HG02970 (cell line): ENCODE results near the gene HLA-DPA1.

Source experiments
- ATAC-seq: cut with Tn5 transposase; IDR thresholded peaks from one replicate; pipeline ENCODE4 v1.9.1; 2021; ENCODE audit warnings: mild to moderate bottlenecking, moderate library complexity, moderate number of reproducible peaks; ENCODE audit not compliant: unreplicated experiment, low FRiP score

HLA-DPA1 gene

GRCh38 chr6:33091957-33092356 lies 18.5 kb upstream of the HLA-DPA1 start:
- ATAC-seq: no peak

GRCh38 chr6:33088931-33089620 lies 15.6 kb upstream of the HLA-DPA1 start:
- no peak for ATAC-seq

GRCh38 chr6:33088258-33088930 lies 14.9 kb upstream of the HLA-DPA1 start:
- no peak for ATAC-seq

- ATAC-seq: no peak
Observed at GRCh38 chr6:33085627-33086026, 12.2 kb upstream of the HLA-DPA1 start.

GRCh38 chr6:33082702-33083101 lies 9.3 kb upstream of the HLA-DPA1 start:
- ATAC-seq: no peak

GRCh38 chr6:33081098-33081824 lies 7.8 kb upstream of the HLA-DPA1 start:
- ATAC-seq: no peak

GRCh38 chr6:33080127-33081089 lies 7.0 kb upstream of the HLA-DPA1 start:
- ATAC-seq: no peak

GRCh38 chr6:33079580-33079979 lies 6.1 kb upstream of the HLA-DPA1 start:
- no peak for ATAC-seq

GRCh38 chr6:33078919-33079521 lies 5.6 kb upstream of the HLA-DPA1 start:
- no peak for ATAC-seq

GRCh38 chr6:33078442-33078841 lies 5.0 kb upstream of the HLA-DPA1 start:
- no peak for ATAC-seq

GRCh38 chr6:33077908-33078307 lies 4.5 kb upstream of the HLA-DPA1 start:
- no peak for ATAC-seq

- no peak for ATAC-seq
Observed at GRCh38 chr6:33076406-33076934, 3.0 kb upstream of the HLA-DPA1 start.

- ATAC-seq: peak; percentile 55
Observed at GRCh38 chr6:33075568-33076405, 2.3 kb upstream of the HLA-DPA1 start, which contains the start of gene HLA-DPB1. Gene HLA-DPB1, plus strand, starts transcription at chr6:33075990. Its CDS starts 52 bp downstream, at chr6:33076042.

- no peak for ATAC-seq
Observed at GRCh38 chr6:33075208-33075567, 1.7 kb upstream of the HLA-DPA1 start.

GRCh38 chr6:33072508-33073100 lies 845 bp downstream of the HLA-DPA1 start:
- no peak for ATAC-seq

- ATAC-seq: no peak
Observed at GRCh38 chr6:33071569-33071968, 1.9 kb downstream of the HLA-DPA1 start.

- no peak for ATAC-seq
Observed at GRCh38 chr6:33070909-33071308, 2.5 kb downstream of the HLA-DPA1 start.

- no peak for ATAC-seq
Observed at GRCh38 chr6:33069021-33069738, 4.3 kb downstream of the HLA-DPA1 start.
